K562 (cell line): Measurements from ENCODE around the gene SIGLEC1.

Experiments
- MAZ ChIP-seq, 2 experiments: fragments of 450-650 bp in 1 of 2; sonication (generic) in 1 of 2; formaldehyde crosslinking; IDR thresholded peaks in 1 of 2; conservative IDR thresholded peaks in 1 of 2; 2 replicates each; pipeline versions ENCODE4 v1.4.0 to v1.5.0; 2020; ENCODE audit warnings: mild to moderate bottlenecking in 1 of 2, missing genetic modification reagents in 1 of 2
- ZBTB11 ChIP-seq, 3 experiments: fragments of 200-800 bp in 1 of 3; fragments of 250-450 bp in 1 of 3; fragments of 450-650 bp in 1 of 3; sonication (Bioruptor Pico) in 1 of 3; sonication (Bioruptor generic) in 1 of 3; formaldehyde crosslinking in 1 of 3; IDR thresholded peaks; 2 replicates each; pipeline versions ENCODE4 v1.6.1 to v1.8.0; 2016 to 2022; ENCODE audit warnings: mild to moderate bottlenecking in 2 of 3, missing genetic modification characterization in 2 of 3, missing compliant biosample characterization in 1 of 3, moderate library complexity in 1 of 3
- ZNF445 ChIP-seq: fragments of 250-450 bp; sonication (Bioruptor Pico); IDR thresholded peaks from 2 replicates; pipeline ENCODE4 v1.4.0; 2020; ENCODE audit warnings: low read depth, mild to moderate bottlenecking, moderate library complexity
- TF ChIP-seq, protein P1 (sequence below), 2 experiments: IDR thresholded peaks in 1 of 2; conservative IDR thresholded peaks in 1 of 2; 2 replicates each; pipeline ENCODE4 v1.6.1; 2016; ENCODE audit warnings: low read depth in 2 of 2, mild to moderate bottlenecking in 1 of 2, missing compliant biosample characterization in 1 of 2, missing genetic modification characterization in 1 of 2, moderate library complexity in 1 of 2
- TF ChIP-seq, protein P2 (sequence below), 2 experiments: fragments of 450-650 bp in 1 of 2; sonication (generic) in 1 of 2; formaldehyde crosslinking in 1 of 2; IDR thresholded peaks in 1 of 2; conservative IDR thresholded peaks in 1 of 2; 2 replicates each; pipeline versions ENCODE4 v1.6.1 to v1.8.1; 2016 to 2023; ENCODE audit warnings: mild to moderate bottlenecking in 2 of 2, moderate library complexity in 2 of 2, inconsistent platforms in 1 of 2, missing genetic modification reagents in 1 of 2

DNA sequence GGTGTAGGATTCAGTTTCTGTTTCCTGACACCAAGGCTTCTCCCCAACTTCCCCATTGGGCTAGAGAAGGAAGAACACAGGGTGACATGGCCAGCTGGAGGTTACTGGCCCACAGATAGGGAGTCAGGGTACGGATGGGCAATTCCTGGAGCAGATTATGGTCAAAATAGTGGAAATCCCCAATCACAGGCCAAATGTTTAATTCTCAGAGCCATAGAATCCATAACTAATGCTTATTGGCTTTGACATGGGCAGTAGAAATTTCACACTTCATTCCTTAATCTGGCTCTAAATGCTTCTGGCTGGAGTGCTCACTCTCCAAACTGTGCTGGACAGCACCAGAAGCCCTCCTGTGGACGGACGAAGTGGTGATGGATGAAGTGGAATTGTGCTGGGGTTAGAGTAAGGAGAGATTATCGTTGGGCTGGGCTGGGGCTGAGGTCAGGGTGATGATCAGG, 887 bp downstream of the SIGLEC1 start:
- TF ChIP-seq ZBTB11 (CRISPR knock-in tag; IDR thresholded peaks at IDR 0.05) = no peak
- TF ChIP-seq, protein P1, sequence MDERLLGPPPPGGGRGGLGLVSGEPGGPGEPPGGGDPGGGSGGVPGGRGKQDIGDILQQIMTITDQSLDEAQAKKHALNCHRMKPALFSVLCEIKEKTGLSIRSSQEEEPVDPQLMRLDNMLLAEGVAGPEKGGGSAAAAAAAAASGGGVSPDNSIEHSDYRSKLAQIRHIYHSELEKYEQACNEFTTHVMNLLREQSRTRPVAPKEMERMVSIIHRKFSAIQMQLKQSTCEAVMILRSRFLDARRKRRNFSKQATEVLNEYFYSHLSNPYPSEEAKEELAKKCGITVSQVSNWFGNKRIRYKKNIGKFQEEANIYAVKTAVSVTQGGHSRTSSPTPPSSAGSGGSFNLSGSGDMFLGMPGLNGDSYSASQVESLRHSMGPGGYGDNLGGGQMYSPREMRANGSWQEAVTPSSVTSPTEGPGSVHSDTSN (CRISPR knock-in tag; IDR thresholded peaks at IDR 0.05; ENCODE audit: low read depth) = no peak
- TF ChIP-seq, protein P1 (tag; conservative IDR thresholded peaks at IDR 0.05; ENCODE audit: low read depth) = no peak
- TF ChIP-seq MAZ (CRISPR knock-in tag; conservative IDR thresholded peaks at IDR 0.05 in 1 of 2, IDR thresholded peaks at IDR 0.05 in 1 of 2) = no peak
- TF ChIP-seq ZNF445 (CRISPR knock-in tag) = no peak
- TF ChIP-seq, protein P2, sequence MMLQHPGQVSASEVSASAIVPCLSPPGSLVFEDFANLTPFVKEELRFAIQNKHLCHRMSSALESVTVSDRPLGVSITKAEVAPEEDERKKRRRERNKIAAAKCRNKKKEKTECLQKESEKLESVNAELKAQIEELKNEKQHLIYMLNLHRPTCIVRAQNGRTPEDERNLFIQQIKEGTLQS (IDR thresholded peaks at IDR 0.05) = no peak
- TF ChIP-seq, protein P2 (CRISPR knock-in tag; conservative IDR thresholded peaks at IDR 0.05) = no peak
